HEK293 (cell line): ENCODE measurements around the gene CIROP.

Experiments
- CTCF ChIA-PET: fragments of 350-600 bp; formaldehyde crosslinking; extraction: SDS; loops from one replicate; lab custom pipeline; 2021; ENCODE audit warnings: antibody characterized with exemption; lab: Yijun Ruan, JAX
- POLR2A ChIA-PET: fragments of 300-600 bp; formaldehyde crosslinking; extraction: SDS; loops from one replicate; lab custom pipeline; 2020; ENCODE audit warnings: antibody characterized with exemption, inconsistent platforms; lab: Yijun Ruan, JAX
- H3K27ac ChIP-seq: fragments of 200-500 bp; sonication (Bioruptor generic); 2 replicates; pipeline ENCODE4 v1.5.1; 2014; ENCODE audit warnings: low read depth, low read length, control low read depth, inconsistent platforms; ENCODE audit errors: extremely low read depth
- H3K36me3 ChIP-seq, 2 experiments: fragments of 200-500 bp in 1 of 2; sonication (Bioruptor generic) in 1 of 2; 1 replicate in 1 of 2; 2 replicates in 1 of 2; pipeline ENCODE4 v1.5.1; 2014 to 2017; ENCODE audit warnings: inconsistent platforms in 2 of 2, low read length in 2 of 2; ENCODE audit not compliant: control insufficient read depth in 2 of 2, insufficient read depth in 1 of 2
- H3K4me1 ChIP-seq: fragments of 200-500 bp; sonication (Bioruptor generic); 2 replicates; pipeline ENCODE4 v1.5.1; 2014; ENCODE audit warnings: mild to moderate bottlenecking, low read length, inconsistent platforms; ENCODE audit not compliant: control insufficient read depth, insufficient read depth
- H3K4me3 ChIP-seq: 2 replicates; pipeline ENCODE4 v1.5.1; 2011; ENCODE audit warnings: low read depth, mild to moderate bottlenecking, control low read depth, low read length, moderate library complexity
- H3K9me3 ChIP-seq: fragments of 200-500 bp; sonication (Bioruptor generic); 2 replicates; pipeline ENCODE4 v1.5.1; 2014; ENCODE audit warnings: low read depth, low read length, inconsistent platforms; ENCODE audit not compliant: control insufficient read depth, insufficient read depth
- ELK4 ChIP-seq: IDR thresholded peaks from 2 replicates; pipeline ENCODE4 v1.6.1; 2011; ENCODE audit warnings: mild to moderate bottlenecking, low read depth, low read length, borderline replicate concordance
- GLIS1 ChIP-seq: fragments of 450-650 bp; formaldehyde crosslinking; IDR thresholded peaks from 2 replicates; pipeline ENCODE4 v1.5.1; 2016; ENCODE audit warnings: missing biosample characterization, missing genetic modification characterization
- KLF16 ChIP-seq: fragments of 450-650 bp; formaldehyde crosslinking; IDR thresholded peaks from 2 replicates; pipeline ENCODE4 v1.5.1; 2017; ENCODE audit warnings: missing biosample characterization, missing genetic modification characterization
- KLF17 ChIP-seq: fragments of 450-650 bp; formaldehyde crosslinking; IDR thresholded peaks from 2 replicates; pipeline ENCODE4 v1.5.1; 2016; ENCODE audit warnings: missing biosample characterization, missing genetic modification characterization
- KLF8 ChIP-seq: fragments of 450-650 bp; formaldehyde crosslinking; IDR thresholded peaks from 2 replicates; pipeline ENCODE4 v1.5.1; 2016; ENCODE audit warnings: missing biosample characterization, missing genetic modification characterization
- MEIS1 ChIP-seq: sonication (generic); formaldehyde crosslinking; IDR thresholded peaks from 2 replicates; pipeline ENCODE4 v1.8.1; 2022; ENCODE audit warnings: missing genetic modification reagents, mild to moderate bottlenecking, borderline replicate concordance
- PRDM10 ChIP-seq: fragments of 450-650 bp; formaldehyde crosslinking; IDR thresholded peaks from 2 replicates; pipeline ENCODE4 v1.5.1; 2016; ENCODE audit warnings: missing biosample characterization, missing genetic modification characterization
- SP3 ChIP-seq: fragments of 450-650 bp; formaldehyde crosslinking; IDR thresholded peaks from 2 replicates; pipeline ENCODE4 v1.5.1; 2016; ENCODE audit warnings: missing biosample characterization, missing genetic modification characterization
- SP7 ChIP-seq: fragments of 450-650 bp; formaldehyde crosslinking; IDR thresholded peaks from 2 replicates; pipeline ENCODE4 v1.5.1; 2016; ENCODE audit warnings: missing biosample characterization, missing genetic modification characterization
- ZBTB20 ChIP-seq: fragments of 450-650 bp; formaldehyde crosslinking; IDR thresholded peaks from 2 replicates; pipeline ENCODE4 v1.5.1; 2016; ENCODE audit warnings: missing biosample characterization, missing genetic modification characterization
- ZBTB21 ChIP-seq: fragments of 450-650 bp; formaldehyde crosslinking; IDR thresholded peaks from 2 replicates; pipeline ENCODE4 v1.5.1; 2017; ENCODE audit warnings: missing biosample characterization, missing genetic modification characterization
- ZBTB48 ChIP-seq: fragments of 450-650 bp; formaldehyde crosslinking; IDR thresholded peaks from 2 replicates; pipeline ENCODE4 v1.5.1; 2016; ENCODE audit warnings: missing biosample characterization, missing genetic modification characterization
- ZBTB7A ChIP-seq: fragments of 450-650 bp; formaldehyde crosslinking; IDR thresholded peaks from 2 replicates; pipeline ENCODE4 v1.5.1; 2016; ENCODE audit warnings: low read depth, missing biosample characterization, missing genetic modification characterization
- ZEB2 ChIP-seq: fragments of 450-650 bp; formaldehyde crosslinking; IDR thresholded peaks from 2 replicates; pipeline ENCODE4 v1.5.1; 2016; ENCODE audit warnings: missing biosample characterization, missing genetic modification characterization
- ZFHX2 ChIP-seq: fragments of 450-650 bp; formaldehyde crosslinking; conservative IDR thresholded peaks from 2 replicates; pipeline ENCODE4 v1.5.1; 2016; ENCODE audit warnings: missing biosample characterization, missing genetic modification characterization
- ZNF140 ChIP-seq: fragments of 450-650 bp; formaldehyde crosslinking; IDR thresholded peaks from 2 replicates; pipeline ENCODE4 v1.5.1; 2016; ENCODE audit warnings: missing biosample characterization, missing genetic modification characterization
- ZNF2 ChIP-seq: fragments of 450-650 bp; formaldehyde crosslinking; IDR thresholded peaks from 2 replicates; pipeline ENCODE4 v1.5.1; 2016; ENCODE audit warnings: missing biosample characterization, missing genetic modification characterization
- ZNF214 ChIP-seq: fragments of 450-650 bp; formaldehyde crosslinking; IDR thresholded peaks from 2 replicates; pipeline ENCODE4 v1.5.1; 2017; ENCODE audit warnings: missing biosample characterization, mild to moderate bottlenecking, missing genetic modification characterization, borderline replicate concordance
- ZNF660 ChIP-seq: fragments of 450-650 bp; IDR thresholded peaks from 2 replicates; pipeline ENCODE4 v1.5.1; 2018; ENCODE audit warnings: missing biosample characterization, mild to moderate bottlenecking, missing genetic modification characterization
- ZNF777 ChIP-seq: fragments of 450-650 bp; formaldehyde crosslinking; IDR thresholded peaks from 2 replicates; pipeline ENCODE4 v1.5.1; 2017; ENCODE audit warnings: missing biosample characterization, missing genetic modification characterization, borderline replicate concordance
- ZNF843 ChIP-seq: fragments of 450-650 bp; formaldehyde crosslinking; IDR thresholded peaks from 2 replicates; pipeline ENCODE4 v1.5.1; 2016; ENCODE audit warnings: missing biosample characterization, missing genetic modification characterization
- TF ChIP-seq, protein P1 (sequence below): fragments of 450-650 bp; formaldehyde crosslinking; IDR thresholded peaks from 2 replicates; pipeline ENCODE4 v1.5.1; 2016; ENCODE audit warnings: missing biosample characterization, missing genetic modification characterization
- TF ChIP-seq, protein P2 (sequence below): fragments of 450-650 bp; formaldehyde crosslinking; IDR thresholded peaks from 2 replicates; pipeline ENCODE4 v1.5.1; 2016; ENCODE audit warnings: missing biosample characterization, missing genetic modification characterization
- TF ChIP-seq, protein P3 (sequence below): fragments of 450-650 bp; formaldehyde crosslinking; IDR thresholded peaks from 2 replicates; pipeline ENCODE4 v1.5.1; 2016; ENCODE audit warnings: missing biosample characterization, missing genetic modification characterization

Gene CIROP

GRCh38 chr14:23095196-23096108 lies 9.3 kb downstream of the CIROP start, which contains the start of gene C14orf119 (continued):
- TF ChIP-seq ZNF660 (tag by site-specific recombination) (no peak; the same call in 1 of the 2 replicates), ZNF214 (no peak), ZNF777 (tag by site-specific recombination) (no peak), KLF8 (tag by site-specific recombination) (peak; percentile 66; the same call in 1 of the 2 replicates), ELK4 (peak; percentile 46; the same call in 1 of the 2 replicates), ZBTB7A (0 out of 2 replicates have a peak, but pooled peaks have one; percentile 63), ZEB2 (0 out of 2 replicates have a peak, but pooled peaks have one; percentile 15), ZBTB48 (tag by site-specific recombination) (0 out of 2 replicates have a peak, but pooled peaks have one; percentile 33), GLIS1 (tag by site-specific recombination) (peak; percentile 59), KLF17 (tag by site-specific recombination) (peak; percentile 47), MEIS1 (CRISPR knock-in tag) (no peak), PRDM10 (tag by site-specific recombination) (peak; percentile 94), ZBTB20 (tag by site-specific recombination) (peak; percentile 93), ZNF843 (tag by site-specific recombination) (no peak), ZNF2 (0 out of 2 replicates have a peak, but pooled peaks have one; percentile 14), SP3 (tag by site-specific recombination) (peak; percentile 63), ZFHX2 (tag by site-specific recombination) (peak; percentile 52)
- TF ChIP-seq, protein P1, sequence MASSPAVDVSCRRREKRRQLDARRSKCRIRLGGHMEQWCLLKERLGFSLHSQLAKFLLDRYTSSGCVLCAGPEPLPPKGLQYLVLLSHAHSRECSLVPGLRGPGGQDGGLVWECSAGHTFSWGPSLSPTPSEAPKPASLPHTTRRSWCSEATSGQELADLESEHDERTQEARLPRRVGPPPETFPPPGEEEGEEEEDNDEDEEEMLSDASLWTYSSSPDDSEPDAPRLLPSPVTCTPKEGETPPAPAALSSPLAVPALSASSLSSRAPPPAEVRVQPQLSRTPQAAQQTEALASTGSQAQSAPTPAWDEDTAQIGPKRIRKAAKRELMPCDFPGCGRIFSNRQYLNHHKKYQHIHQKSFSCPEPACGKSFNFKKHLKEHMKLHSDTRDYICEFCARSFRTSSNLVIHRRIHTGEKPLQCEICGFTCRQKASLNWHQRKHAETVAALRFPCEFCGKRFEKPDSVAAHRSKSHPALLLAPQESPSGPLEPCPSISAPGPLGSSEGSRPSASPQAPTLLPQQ (tag by site-specific recombination): peak; percentile 62; the same call in 1 of the 2 replicates

GRCh38 chr14:23094666-23095195 lies 10.1 kb downstream of the CIROP start, which contains the start of gene ACIN1:
Gene ACIN1, minus strand, starts transcription at chr14:23095136. Its CDS starts 24 bp downstream, at chr14:23095112.
- Histone ChIP-seq H3K9me3 (no peaks in the 10 kb centered on the region), H3K27ac (peak within 1 kb of the TSS; percentile 92), H3K4me3 (peak within 1 kb of the TSS; percentile 97), H3K4me1 (peaks cover 10% of the 10 kb centered on the region; the same call in 1 of the 2 replicates), H3K36me3 (peaks cover 32 to 61% of the 10 kb centered on the region in 2 experiments)
- POLR2A ChIA-PET: interaction anchor here (0.6 to 3.3 kb wide), 29 partner anchors 9 to 1047 kb away, joined by 3 to 48 read pairs (median 7); partner anchors contain the start of genes AJUBA, BCL2L2, CIROP and EMC9
- CTCF ChIA-PET: interaction anchor here (0.6 to 3.7 kb wide), 15 partner anchors 13 to 122 kb away, joined by 3 to 36 read pairs (median 6); partner anchors contain the start of gene CEBPE
- 0 out of 2 replicates have a peak, but pooled peaks have one; percentile 15 for TF ChIP-seq ZBTB21 (tag by site-specific recombination)
- TF ChIP-seq ZNF660 (tag by site-specific recombination): 0 out of 2 replicates have a peak, but pooled peaks have one; percentile 13
- TF ChIP-seq, protein P2, sequence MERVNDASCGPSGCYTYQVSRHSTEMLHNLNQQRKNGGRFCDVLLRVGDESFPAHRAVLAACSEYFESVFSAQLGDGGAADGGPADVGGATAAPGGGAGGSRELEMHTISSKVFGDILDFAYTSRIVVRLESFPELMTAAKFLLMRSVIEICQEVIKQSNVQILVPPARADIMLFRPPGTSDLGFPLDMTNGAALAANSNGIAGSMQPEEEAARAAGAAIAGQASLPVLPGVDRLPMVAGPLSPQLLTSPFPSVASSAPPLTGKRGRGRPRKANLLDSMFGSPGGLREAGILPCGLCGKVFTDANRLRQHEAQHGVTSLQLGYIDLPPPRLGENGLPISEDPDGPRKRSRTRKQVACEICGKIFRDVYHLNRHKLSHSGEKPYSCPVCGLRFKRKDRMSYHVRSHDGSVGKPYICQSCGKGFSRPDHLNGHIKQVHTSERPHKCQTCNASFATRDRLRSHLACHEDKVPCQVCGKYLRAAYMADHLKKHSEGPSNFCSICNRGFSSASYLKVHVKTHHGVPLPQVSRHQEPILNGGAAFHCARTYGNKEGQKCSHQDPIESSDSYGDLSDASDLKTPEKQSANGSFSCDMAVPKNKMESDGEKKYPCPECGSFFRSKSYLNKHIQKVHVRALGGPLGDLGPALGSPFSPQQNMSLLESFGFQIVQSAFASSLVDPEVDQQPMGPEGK (tag by site-specific recombination): peak; percentile 39
- TF ChIP-seq ZEB2: peak; percentile 72
- TF ChIP-seq SP7 (tag by site-specific recombination): peak; percentile 66
- peak; percentile 60; the same call in 1 of the 2 replicates for TF ChIP-seq KLF16 (tag by site-specific recombination)
- TF ChIP-seq, protein P3, sequence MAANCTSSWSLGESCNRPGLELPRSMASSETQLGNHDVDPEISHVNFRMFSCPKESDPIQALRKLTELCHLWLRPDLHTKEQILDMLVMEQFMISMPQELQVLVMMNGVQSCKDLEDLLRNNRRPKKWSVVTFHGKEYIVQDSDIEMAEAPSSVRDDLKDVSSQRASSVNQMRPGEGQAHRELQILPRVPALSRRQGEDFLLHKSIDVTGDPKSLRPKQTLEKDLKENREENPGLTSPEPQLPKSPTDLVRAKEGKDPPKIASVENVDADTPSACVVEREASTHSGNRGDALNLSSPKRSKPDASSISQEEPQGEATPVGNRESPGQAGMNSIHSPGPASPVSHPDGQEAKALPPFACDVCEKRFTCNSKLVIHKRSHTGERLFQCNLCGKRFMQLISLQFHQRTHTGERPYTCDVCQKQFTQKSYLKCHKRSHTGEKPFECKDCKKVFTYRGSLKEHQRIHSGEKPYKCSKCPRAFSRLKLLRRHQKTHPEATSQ (tag by site-specific recombination): peak; percentile 53; the same call in 1 of the 2 replicates
- TF ChIP-seq ZNF140 (tag by site-specific recombination): no peak
